HL-60/S4 treated with phorbol 12-myristate 13-acetate at 8.2 ng/mL for 4 days and 3 days (cell line): ENCODE data around the gene ALDH5A1.
"Not testable (repeated sequence)": the region's sequence is repeated elsewhere in the genome, so short reads cannot be mapped to it uniquely, and the experiment has no call there.

Source experiments
- in situ Hi-C: fragments of 300-500 bp; cut with MboI; formaldehyde crosslinking; loops from 2 replicates; pipeline ENCODE4 v1.15.0; 2022; ENCODE audit warnings: low sequenced_read_pairs

ALDH5A1 gene

DNA sequence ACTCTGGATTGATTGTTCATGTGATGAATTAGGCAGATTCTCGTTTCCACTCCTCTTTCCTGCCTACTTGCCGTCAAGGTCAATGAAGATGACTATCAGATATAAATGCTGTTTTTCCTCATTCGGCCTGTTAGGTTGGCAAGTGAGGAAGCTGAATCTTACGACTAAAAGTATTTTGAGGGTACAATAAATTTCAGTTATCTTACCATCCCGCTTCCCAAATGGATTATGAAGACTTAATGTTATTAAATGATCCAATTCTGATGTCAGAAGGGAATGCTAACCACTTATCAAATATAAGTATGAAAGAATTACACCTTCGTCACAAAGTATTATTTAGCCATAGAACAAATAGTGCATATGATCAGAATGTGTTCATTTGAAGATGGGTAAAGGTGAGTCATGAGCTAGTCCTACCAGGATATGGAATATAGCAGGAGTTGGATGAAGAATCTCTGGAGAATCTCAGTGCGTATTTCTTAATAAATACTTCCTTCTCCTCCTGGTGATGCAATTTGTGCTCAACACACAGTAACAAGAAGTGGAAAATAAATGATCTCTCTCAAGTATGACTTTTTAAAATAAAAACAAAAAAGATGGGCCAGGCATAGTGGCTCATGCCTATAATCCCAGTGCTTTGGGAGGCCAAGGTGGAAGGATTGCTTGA, 10.0 kb upstream of the ALDH5A1 start:
- in situ Hi-C loops = no loop called here

DNA sequence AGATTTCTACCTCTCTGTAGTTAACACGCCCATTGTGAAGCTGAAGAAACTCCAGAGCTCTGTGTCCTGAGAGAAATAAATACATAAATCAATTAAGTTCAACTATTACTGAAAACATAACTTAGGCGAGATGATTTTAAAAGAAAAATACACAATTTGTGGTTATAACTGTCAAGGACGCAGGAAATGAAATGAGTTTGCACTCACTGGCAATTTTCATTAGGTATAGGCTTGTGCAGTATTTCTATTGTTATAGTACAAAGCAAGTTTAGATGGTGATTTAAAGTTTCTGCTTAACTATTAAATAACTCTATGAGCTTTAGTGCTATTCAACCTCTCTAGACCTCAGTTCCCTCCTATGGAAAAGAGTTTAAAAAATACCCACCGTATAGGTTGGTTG, 8.7 kb upstream of the ALDH5A1 start:
- in situ Hi-C loops = no loop called here

DNA sequence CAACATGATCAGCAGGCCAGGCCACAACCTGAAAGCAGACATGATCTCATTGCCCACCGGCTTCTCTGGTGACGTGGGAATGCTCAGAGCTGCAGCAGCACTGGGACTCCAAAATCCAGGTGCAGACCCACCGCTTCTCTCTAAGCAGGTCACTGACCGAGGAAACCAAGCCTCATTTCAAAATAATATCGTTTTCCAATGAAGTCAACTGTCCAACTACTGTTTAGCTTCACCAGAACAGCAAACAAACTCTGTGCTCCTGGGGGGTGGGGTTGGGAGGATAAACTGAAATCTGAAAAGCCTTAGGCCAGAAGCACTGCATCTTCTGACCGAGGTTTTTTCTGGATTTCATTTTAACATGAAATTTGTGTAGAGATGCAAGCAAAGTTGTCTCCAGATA, 5.3 kb upstream of the ALDH5A1 start, which contains the start of gene GPLD1:
Gene GPLD1 (minus strand): TSS at position 109 of the 400 bp plus-strand sequence. CDS start 67 bp downstream, at position 42.
- in situ Hi-C loops = no loop called here

DNA sequence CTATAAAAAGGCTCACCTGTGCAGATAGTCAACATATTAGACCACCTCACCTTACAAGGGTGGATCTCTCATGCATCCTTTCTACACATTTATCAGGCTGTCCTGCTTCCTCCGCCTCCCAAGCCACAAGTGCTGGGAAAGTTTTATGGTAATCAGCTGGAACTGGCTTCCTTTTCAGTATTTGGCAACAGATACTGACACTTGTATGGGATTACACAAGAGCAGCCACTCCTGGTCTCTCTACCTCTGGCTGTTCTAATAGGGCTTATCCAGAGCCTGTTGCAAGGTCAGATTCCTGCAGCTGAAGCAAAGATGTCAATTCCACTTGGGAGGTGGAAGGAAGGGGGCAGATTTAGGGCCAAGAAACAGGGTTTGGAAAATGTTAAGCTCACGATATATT, 4.9 kb upstream of the ALDH5A1 start:
- in situ Hi-C loops = no loop called here

DNA sequence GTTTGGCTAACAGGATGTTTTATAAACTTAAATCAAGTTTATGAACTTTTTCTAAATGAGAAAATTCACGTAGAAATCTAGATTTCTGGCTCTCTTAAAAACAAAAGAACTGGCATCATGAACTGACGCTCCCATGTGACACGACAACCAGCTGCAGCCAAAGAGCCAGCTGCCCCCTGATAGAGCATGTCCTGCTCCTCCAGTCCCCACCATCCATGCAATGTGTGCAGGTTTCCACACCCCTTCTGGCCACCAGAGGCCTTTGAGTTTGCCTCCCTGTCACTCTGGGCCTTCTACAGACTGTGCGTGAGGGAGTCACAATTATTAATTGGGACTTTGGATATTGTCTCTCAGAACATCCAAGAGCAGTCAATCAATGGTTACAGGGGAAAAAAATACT, 3.8 kb upstream of the ALDH5A1 start:
- in situ Hi-C loops = no loop called here

DNA sequence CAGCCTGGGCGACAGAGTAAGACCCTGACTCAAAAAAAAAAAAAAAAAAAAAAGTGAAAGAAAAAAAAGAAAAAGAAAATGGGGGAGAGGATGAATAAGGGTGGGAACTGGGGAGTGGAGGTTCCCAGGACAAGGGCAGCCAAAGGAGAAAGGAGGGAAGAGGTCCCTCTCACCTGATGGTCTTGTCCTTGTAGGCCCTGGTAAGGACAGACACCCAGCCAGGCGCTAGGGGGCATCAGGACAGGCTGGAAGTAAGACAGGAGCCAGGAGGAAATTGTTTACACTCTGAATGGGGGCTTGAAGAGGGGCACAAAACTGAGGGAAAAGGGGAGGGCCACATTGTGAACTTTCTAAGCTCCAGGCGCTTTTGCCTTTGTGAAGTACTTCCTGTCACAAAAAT, 2.3 kb upstream of the ALDH5A1 start:
- in situ Hi-C loops = no loop called here

DNA sequence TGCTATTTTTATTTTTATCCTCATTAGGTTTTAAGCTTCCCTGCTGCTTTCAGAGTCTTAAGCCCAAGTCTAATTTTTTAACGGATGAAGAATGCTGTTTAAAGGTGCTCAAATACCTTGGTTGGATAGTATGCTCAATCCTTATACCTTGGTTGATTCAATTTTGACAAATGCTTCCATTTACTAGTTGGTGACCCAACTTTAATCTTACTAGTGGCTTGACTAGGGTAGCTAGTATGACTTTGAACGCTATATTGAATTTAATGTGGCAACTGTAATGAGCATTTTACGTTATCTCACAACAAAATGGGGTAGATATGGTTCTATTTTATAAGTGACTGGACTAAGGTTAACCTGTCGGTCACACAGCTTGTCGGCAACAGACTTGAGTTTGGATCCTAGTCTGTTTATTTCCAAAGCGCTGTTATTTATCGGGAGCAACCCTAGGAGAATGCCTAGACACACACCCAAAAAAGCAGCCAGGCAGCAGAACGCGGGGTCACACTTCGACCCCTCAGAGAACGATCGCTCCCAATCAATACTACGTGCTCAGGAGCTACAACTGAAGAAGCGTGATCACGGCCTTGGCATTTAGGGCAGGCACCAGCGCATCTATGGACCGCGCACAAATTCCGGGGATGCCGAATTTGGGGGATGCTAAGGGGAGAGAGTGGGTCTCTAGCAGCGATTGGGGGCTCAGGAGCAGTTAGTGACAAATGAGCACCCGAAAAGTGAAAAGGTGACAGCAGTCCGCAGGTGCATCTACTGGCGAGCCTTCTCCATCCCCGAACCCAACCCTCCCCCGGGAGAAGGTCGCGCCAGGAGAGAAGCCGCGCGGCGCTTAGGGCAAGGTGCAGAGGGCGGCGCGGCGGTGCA, 586 bp upstream of the ALDH5A1 start:
- in situ Hi-C loops = no loop called here

DNA sequence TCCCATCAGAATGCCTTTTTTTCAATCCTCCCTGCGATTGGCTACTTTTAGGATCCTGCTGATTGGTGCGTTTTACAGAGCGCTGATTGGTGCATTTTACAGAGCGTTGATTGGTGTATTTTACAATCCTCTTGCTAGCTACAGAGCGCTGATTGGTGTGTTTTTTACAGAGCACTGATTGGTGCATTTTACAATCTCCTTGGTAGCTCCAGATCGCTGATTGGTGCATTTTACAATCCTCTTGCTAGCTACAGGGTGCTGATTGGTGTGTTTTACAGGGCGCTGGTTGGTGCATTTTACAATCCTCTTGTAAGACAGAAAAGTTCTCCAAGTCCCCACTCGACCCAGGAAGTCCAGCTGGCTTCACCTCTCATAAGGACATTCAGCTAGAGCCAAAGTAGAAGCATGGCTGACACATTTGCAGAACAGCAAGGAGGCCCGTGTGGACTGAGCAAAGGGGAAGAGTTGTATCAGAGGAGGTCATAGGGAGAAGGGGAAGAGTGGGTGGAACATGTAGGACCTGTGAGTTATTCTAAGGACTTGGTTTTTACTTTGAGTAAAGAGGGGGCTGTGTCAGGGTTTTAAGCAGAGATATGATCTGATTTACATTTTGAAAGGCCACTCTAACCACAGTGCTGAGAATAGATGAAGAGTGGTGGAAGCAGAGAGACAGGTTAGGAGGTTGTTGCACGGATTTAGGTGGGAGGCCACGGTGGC, 2.6 kb downstream of the ALDH5A1 start:
- in situ Hi-C loops = no loop called here

DNA sequence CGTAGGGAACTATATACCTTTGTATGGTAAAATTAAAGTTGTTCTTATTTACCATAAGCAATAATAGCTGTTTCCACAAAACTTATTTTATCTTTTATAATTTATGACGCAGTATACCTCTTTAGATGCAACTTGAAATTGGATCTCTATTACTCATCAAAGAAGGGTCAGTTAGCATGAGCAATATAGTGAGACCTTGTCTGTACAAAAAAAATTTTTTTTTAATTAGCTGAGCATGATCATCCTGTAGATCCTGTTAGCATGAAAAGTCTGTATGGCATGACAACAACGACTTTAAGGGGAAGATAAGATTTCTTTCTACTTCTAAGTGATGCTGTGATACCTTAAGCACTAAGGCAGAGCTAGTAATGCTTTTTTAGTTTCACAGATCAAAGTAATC, 5.9 kb downstream of the ALDH5A1 start:
- in situ Hi-C loops = no loop called here

DNA sequence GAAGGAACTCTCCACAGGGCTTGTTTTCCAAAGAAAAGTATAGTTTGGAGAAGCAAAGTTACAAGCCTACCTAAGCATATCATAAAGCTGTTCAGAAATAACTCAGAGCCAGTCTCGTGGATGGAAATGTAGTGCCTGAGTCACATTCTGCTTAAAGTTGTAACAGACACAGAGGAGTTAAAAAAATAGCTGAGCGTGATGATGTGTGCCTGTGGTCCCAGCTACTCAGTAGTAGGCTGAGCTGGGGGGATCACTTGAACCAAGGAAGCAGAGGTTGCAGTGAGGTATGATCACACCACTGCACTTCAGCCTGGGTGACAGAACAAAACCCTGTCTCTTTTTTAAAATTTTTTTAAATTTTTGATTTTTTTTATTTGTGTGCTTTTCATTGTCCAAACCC, 6.6 kb downstream of the ALDH5A1 start:
- in situ Hi-C loops = no loop called here

DNA sequence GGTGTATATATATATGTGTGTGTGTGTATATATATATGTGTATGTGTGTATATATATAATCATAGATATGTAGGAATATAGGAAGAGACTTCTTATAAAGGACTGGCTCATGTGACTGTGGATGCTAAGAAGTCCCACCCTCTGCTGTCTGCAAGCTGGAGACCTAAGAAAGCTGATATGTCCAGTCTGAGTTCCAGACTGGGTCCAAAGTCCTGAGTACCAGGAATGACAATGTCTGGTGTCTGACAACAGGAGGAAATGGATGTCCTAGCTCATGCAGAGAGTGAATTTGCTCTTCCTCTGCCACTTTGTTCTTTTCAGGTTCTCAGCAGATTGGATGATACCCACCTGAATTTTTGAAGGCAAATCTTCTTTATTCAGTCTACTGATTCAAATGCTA, 7.1 kb downstream of the ALDH5A1 start:
- in situ Hi-C loops = no loop called here

DNA sequence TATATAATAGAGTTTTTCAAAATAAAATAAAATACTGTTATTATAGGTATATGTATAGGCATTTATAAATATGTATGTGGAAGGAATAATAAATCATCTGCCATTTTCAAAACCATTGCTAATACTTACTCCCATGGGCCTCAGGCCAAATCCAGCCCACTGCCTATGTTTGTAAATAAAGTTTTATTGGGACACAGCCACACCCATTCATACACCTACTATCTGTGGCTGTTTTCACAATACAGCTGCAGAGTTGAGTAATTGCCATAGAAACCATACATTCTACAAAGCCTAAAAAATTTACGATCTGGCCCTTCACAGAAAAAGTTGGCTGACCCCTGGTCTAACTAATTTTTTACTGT, 9.5 kb downstream of the ALDH5A1 start:
- in situ Hi-C loops = no loop called here

DNA sequence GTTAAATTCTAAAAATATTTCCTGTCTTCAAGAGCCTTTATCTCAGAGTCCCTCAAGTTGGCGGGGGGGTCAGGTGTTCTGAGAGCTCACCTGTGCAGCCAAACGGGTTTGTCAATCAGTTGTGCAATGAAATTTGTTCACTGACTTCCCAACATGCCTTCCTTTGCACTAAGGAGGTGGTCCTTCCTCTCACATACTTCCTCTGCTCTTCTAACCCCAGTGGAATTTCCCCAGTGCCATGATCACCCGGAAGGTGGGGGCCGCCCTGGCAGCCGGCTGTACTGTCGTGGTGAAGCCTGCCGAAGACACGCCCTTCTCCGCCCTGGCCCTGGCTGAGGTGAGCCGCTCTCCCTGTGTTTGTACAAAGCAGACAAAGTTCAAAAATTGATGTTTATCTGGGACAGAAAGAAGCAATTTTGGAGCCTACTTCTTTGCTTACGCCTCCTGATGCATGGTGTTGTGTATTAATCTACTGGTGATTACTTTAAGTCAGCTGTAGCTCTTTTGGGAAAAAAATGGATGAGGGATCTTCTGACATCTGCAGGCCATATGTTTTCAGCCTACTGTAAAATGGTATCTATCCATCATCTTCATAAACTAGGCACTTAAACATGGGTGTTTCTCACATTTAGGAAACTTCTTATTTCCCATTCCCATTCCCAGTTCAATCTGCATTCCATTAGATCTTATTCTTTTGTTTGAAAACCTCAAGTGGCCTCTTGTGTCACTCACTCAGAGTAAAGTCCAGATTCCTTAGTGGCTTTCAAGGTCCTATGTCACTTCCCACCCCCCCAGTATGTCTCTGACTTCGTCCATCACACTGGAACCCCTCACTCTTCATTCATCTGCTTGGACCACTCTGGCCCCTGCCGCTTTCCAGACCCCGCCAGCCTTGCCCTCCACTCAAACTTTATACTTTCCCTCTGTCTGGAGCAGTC, 10.1 kb downstream of the ALDH5A1 start:
- in situ Hi-C loops = no loop called here

DNA sequence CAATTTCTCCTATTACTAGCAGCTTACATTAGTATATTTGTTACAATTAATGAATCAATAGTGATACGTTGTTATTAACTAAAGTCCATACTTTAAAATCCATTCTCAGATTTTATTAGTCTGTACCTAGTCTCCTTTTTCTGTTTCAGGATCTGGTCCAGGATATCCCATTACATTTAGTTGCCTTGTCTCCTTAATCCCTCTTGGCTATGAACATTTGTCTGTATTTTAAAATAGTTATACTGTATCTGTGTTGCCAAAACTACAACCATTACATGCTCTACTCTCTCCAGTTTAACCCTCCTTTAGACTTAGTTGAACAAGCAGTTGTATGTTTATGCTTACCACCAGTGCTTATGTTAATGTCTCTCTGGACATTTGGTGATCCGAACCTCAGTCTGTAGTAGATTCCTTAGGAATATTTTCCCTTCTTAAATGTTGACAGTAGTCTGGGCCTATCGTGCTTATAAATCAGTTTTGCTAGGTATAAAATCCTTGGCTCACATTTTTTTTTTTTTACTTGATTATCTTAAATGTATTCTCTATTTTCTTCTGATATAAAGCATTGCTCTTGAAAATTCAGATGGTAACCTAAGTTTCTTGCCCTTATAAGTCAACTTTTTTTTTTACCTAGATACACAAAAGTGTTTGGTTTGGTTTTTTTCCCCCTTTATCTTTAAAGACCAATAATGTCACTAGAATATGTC, 12.2 kb downstream of the ALDH5A1 start:
- in situ Hi-C loops = no loop called here

DNA sequence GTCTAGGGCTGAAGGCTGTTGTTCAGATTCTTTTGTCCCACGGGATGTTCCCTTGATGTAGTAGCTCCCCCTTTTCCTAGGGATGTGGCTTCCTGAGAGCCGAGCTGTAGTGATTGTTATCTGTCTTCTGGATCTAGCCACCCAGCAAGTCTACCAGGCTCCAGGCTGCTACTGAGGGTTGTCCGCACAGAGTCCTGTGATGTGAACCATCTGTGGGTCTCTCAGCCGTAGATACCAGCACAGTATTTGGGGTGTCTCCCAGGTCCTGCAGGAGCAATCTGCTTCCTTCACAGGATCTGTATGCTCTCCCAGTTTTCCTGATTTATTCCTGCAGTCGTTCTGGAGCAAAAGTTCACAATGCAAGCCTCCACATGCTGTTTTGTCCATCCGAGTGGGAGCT, 17.2 kb downstream of the ALDH5A1 start:
- in situ Hi-C loops = not testable (repeated sequence)

DNA sequence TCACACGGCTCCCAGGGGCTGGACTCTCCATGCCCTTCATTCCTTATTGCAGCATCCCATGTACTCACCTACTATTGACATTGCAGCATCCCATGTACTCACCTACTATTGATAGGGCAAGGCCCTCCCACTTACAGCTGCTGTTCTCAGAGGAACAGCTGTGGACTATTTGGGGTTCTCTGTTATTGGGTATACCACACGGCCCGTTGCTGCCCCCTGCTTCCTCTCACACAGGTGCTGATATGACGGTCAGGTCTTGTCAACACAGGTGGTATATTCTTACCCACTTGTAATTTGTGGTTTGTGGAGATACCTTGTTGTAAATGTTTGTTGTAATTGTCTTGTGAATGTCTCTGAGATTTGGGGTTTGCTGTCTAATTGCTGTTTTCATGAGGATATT, 18.8 kb downstream of the ALDH5A1 start:
- in situ Hi-C loops = no loop called here

DNA sequence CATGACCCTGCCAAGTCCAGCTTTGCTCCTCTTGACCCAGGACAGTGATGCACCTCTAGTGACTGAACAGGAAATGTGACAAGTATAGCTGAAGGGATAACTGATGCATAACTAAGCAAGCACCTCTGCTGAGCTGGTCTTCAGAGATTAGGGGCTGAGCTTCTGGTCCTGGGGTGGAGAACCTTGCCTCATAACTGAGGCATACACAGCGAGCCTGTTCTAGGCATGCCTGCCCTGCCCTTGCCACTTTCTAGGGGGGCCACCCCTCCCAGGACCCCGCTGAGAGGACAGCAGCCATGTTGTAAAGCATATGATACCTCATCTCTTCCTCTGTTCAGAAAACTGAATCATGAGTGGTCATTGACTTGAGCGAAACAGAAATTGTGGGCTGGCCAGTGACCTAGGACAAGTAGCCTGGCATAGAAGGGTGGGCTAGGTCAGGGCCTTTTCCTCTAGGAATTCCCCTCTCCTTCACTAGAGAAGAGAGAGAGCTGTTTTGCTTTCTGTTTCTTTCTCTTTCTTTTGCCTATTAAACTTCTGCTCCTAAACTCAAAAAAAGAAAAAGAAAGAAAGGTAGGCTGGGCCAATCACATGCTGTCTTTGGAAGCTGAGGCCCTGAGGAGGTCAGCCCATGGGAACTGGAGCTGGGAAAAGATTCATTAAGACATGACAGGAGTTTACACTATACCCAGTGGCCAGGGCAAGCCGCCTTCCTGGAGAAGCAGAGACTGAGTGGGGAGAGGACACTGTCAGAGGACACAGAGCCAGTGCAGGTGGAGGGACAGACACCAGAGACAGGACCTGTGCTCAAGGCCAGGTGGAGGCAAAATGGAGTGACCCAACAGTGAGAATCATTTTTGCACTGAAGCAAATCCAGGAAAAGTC, 23.1 kb downstream of the ALDH5A1 start:
- in situ Hi-C loops = no loop called here

DNA sequence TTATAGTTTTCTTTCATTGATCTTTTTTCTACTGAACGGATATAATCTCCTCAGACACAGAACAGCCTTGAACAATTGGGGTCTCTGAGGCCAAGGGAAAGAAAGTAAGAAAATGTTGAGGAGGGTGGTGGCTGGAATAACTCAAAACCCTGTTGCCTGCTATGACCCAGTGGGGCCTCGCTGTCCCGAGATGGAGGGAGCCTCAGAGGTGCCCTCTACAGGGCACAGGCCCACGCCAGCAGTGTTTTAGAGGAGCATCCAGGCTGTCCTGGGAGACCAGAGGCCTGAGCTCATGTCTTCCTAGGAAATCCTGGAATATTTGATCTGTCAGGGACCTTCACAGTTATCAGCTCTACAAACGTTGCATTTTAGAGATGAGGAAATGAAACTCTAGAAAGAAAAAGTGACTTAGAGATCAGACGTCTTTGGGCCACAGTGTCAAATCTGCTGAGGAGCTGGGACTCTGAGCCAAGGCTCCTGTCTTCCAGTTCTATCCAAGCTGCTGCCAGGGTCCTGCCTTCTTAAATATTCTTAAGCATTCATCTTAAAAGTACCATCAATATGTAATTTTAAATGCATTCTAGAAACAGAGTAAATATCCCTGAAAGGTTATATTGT, 26.3 kb downstream of the ALDH5A1 start:
- in situ Hi-C loops = no loop called here
